Measurements from ENCODE around the gene SFXN3. TPM values are rescaled to one million over a fixed set of nuclear protein-coding genes. Genes with fewer than 3 reads are reported as not detected.

SFXN3 gene
- total and polyA plus RNA-seq, 2 of the 13 experiments (the other 11 are each of a cell fraction or from before 2014, with no cell fraction given) = 16.8 to 71.5 TPM

DNA sequence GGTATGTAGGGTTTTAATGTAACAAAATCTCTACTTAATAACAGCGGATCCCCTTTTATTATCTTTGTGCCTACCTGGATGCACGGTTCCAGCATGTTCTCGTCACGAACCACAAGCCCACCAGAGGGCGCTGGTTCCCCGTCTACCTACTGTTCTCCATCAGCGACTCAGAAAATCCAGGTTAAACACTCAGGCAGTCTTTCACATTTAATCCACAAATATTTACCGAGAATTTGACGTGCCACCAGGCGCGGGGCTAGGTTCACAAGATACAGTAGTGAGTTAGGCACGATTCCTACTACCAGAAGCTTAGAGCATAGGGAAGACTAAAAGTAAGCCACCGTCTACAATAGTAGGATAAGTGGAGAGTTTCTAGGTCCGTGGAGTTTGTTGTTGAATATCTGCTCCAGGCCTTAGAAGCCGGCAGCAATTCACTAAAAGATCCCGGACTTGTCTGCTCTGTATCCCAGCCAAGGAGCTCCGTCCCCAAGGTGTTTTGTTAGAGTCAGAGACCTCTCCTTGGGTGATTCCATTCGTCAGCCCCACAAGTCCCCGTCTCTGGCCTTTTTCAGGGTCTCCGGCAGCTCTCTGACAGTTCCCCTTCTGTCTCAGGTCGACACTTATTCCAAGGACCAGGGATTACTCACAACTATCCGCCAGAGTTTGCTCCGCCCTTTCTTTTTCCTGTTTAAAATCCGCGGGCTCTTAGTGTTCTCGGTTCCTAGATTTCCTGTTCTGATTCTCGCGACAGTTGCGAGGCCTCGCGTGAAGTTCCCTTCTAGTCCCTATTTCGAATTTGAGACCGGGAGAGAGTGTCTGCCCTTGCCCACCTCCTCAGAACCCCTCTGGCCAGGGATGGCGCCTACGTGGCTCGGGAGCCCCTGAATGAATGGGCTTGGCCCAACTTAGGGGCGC lies 29.3 kb downstream of the SFXN3 start (continued):
- no peak for TF ChIP-seq DR1 (CRISPR knock-in tag; IDR thresholded peaks at IDR 0.05)
- no peak for TF ChIP-seq ZNF781 (CRISPR knock-in tag; IDR thresholded peaks at IDR 0.05; ENCODE audit: borderline replicate concordance, not compliant biosample characterization)
- TF ChIP-seq ZBTB42 (CRISPR knock-in tag; IDR thresholded peaks at IDR 0.05) = no peak
- no peak for TF ChIP-seq FLYWCH1 (CRISPR knock-in tag; IDR thresholded peaks at IDR 0.05)
- TF ChIP-seq SMARCE1 (IDR thresholded peaks at IDR 0.05; ENCODE audit: borderline replicate concordance) = no peak
- TF ChIP-seq, protein P1, sequence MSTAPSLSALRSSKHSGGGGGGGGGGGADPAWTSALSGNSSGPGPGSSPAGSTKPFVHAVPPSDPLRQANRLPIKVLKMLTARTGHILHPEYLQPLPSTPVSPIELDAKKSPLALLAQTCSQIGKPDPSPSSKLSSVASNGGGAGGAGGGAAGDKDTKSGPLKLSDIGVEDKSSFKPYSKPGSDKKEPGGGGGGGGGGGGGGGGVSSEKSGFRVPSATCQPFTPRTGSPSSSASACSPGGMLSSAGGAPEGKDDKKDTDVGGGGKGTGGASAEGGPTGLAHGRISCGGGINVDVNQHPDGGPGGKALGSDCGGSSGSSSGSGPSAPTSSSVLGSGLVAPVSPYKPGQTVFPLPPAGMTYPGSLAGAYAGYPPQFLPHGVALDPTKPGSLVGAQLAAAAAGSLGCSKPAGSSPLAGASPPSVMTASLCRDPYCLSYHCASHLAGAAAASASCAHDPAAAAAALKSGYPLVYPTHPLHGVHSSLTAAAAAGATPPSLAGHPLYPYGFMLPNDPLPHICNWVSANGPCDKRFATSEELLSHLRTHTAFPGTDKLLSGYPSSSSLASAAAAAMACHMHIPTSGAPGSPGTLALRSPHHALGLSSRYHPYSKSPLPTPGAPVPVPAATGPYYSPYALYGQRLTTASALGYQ (CRISPR knock-in tag; IDR thresholded peaks at IDR 0.05) = no peak
- no peak for TF ChIP-seq MTA3 (CRISPR knock-in tag; IDR thresholded peaks at IDR 0.05)
- TF ChIP-seq ZNF564 (CRISPR knock-in tag; IDR thresholded peaks at IDR 0.05) = no peak
- TF ChIP-seq BRCA1 (CRISPR knock-in tag; IDR thresholded peaks at IDR 0.05) = no peak
- no peak for TF ChIP-seq MZF1 (CRISPR knock-in tag; IDR thresholded peaks at IDR 0.05; ENCODE audit: borderline replicate concordance)
- no peak for TF ChIP-seq ZNF615 (CRISPR knock-in tag; IDR thresholded peaks at IDR 0.05; ENCODE audit: borderline replicate concordance)
- TF ChIP-seq SUZ12 (IDR thresholded peaks at IDR 0.05; ENCODE audit: low read depth, low read length) = no peak
- TF ChIP-seq ZEB1 (IDR thresholded peaks at IDR 0.05; ENCODE audit: insufficient replicate concordance, low read depth) = no peak
- no peak for TF ChIP-seq MATR3 (CRISPR knock-in tag; IDR thresholded peaks at IDR 0.05)
- TF ChIP-seq ZNF354B (CRISPR knock-in tag; IDR thresholded peaks at IDR 0.05) = no peak
- TF ChIP-seq NFE2L2 (IDR thresholded peaks at IDR 0.05; ENCODE audit: low read length) = no peak
- TF ChIP-seq ZNF224 (CRISPR knock-in tag; IDR thresholded peaks at IDR 0.05) = no peak
- TF ChIP-seq REPIN1 (CRISPR knock-in tag; IDR thresholded peaks at IDR 0.05; ENCODE audit: borderline replicate concordance, low read depth) = no peak
- TF ChIP-seq, protein P2, sequence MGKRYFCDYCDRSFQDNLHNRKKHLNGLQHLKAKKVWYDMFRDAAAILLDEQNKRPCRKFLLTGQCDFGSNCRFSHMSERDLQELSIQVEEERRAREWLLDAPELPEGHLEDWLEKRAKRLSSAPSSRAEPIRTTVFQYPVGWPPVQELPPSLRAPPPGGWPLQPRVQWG (CRISPR knock-in tag; IDR thresholded peaks at IDR 0.05; ENCODE audit: borderline replicate concordance, low read depth) = no peak
- TF ChIP-seq, protein P3, sequence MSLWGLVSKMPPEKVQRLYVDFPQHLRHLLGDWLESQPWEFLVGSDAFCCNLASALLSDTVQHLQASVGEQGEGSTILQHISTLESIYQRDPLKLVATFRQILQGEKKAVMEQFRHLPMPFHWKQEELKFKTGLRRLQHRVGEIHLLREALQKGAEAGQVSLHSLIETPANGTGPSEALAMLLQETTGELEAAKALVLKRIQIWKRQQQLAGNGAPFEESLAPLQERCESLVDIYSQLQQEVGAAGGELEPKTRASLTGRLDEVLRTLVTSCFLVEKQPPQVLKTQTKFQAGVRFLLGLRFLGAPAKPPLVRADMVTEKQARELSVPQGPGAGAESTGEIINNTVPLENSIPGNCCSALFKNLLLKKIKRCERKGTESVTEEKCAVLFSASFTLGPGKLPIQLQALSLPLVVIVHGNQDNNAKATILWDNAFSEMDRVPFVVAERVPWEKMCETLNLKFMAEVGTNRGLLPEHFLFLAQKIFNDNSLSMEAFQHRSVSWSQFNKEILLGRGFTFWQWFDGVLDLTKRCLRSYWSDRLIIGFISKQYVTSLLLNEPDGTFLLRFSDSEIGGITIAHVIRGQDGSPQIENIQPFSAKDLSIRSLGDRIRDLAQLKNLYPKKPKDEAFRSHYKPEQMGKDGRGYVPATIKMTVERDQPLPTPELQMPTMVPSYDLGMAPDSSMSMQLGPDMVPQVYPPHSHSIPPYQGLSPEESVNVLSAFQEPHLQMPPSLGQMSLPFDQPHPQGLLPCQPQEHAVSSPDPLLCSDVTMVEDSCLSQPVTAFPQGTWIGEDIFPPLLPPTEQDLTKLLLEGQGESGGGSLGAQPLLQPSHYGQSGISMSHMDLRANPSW (CRISPR knock-in tag; IDR thresholded peaks at IDR 0.05; ENCODE audit: borderline replicate concordance) = no peak
- TF ChIP-seq, protein P4, sequence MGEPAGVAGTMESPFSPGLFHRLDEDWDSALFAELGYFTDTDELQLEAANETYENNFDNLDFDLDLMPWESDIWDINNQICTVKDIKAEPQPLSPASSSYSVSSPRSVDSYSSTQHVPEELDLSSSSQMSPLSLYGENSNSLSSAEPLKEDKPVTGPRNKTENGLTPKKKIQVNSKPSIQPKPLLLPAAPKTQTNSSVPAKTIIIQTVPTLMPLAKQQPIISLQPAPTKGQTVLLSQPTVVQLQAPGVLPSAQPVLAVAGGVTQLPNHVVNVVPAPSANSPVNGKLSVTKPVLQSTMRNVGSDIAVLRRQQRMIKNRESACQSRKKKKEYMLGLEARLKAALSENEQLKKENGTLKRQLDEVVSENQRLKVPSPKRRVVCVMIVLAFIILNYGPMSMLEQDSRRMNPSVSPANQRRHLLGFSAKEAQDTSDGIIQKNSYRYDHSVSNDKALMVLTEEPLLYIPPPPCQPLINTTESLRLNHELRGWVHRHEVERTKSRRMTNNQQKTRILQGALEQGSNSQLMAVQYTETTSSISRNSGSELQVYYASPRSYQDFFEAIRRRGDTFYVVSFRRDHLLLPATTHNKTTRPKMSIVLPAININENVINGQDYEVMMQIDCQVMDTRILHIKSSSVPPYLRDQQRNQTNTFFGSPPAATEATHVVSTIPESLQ (CRISPR knock-in tag; conservative IDR thresholded peaks at IDR 0.05) = no peak
- no peak for TF ChIP-seq ZNF468 (CRISPR knock-in tag; IDR thresholded peaks at IDR 0.05)
- TF ChIP-seq RXRA (CRISPR knock-in tag; IDR thresholded peaks at IDR 0.05) = no peak
- no peak for TF ChIP-seq CBX1 (IDR thresholded peaks at IDR 0.05; ENCODE audit: low read depth)
- TF ChIP-seq HMG20A (CRISPR knock-in tag; IDR thresholded peaks at IDR 0.05; ENCODE audit: borderline replicate concordance) = no peak
